GM19463 (cell line): Measurements from ENCODE around the gene DUS1L.
"Not testable (repeated sequence)": the region's sequence is repeated elsewhere in the genome, so short reads cannot be mapped to it uniquely, and the experiment has no call there.

Experiments used
- ATAC-seq: cut with Tn5 transposase; IDR thresholded peaks from one replicate; pipeline ENCODE4 v1.9.1; 2021; ENCODE audit warnings: mild to moderate bottlenecking, moderate library complexity; ENCODE audit not compliant: unreplicated experiment

Gene DUS1L

GRCh38 chr17:82045936-82046484, 19.6 kb downstream of the DUS1L start:
- no peak for ATAC-seq

GRCh38 chr17:82043507-82043906, 22.1 kb downstream of the DUS1L start:
- ATAC-seq = no peak

- ATAC-seq = no peak
Observed at GRCh38 chr17:82042649-82043048, 23.0 kb downstream of the DUS1L start.

- no peak for ATAC-seq
Observed at GRCh38 chr17:82041144-82041814, 24.3 kb downstream of the DUS1L start.

GRCh38 chr17:82039695-82040299, 25.8 kb downstream of the DUS1L start:
- ATAC-seq = no peak

GRCh38 chr17:82038796-82039409, 26.7 kb downstream of the DUS1L start:
- ATAC-seq = not testable (repeated sequence)

- no peak for ATAC-seq
Observed at GRCh38 chr17:82037889-82038195, 27.8 kb downstream of the DUS1L start.

GRCh38 chr17:82037092-82037888, 28.3 kb downstream of the DUS1L start, which contains the start of gene DCXR:
Gene DCXR, minus strand, starts transcription at chr17:82037697. Its CDS starts 15 bp downstream, at chr17:82037682.
- ATAC-seq = peak; percentile 88

GRCh38 chr17:82036634-82037091, 28.9 kb downstream of the DUS1L start:
- no peak for ATAC-seq

GRCh38 chr17:82035956-82036633, 29.5 kb downstream of the DUS1L start:
- no peak for ATAC-seq

GRCh38 chr17:82035488-82035887, 30.1 kb downstream of the DUS1L start:
- no peak for ATAC-seq

GRCh38 chr17:82034371-82035011, 31.1 kb downstream of the DUS1L start:
- no peak for ATAC-seq

GRCh38 chr17:82033359-82034085, 32.1 kb downstream of the DUS1L start:
- ATAC-seq = no peak

GRCh38 chr17:82031885-82032627, 33.5 kb downstream of the DUS1L start:
- no peak for ATAC-seq

- ATAC-seq = no peak
Observed at GRCh38 chr17:82031303-82031884, 34.2 kb downstream of the DUS1L start, which contains the start of gene RAC3. Gene RAC3, plus strand, starts transcription at chr17:82031678. Its CDS starts 84 bp downstream, at chr17:82031762.

GRCh38 chr17:82030470-82031302, 34.9 kb downstream of the DUS1L start:
- ATAC-seq = no peak

GRCh38 chr17:82029990-82030469, 35.6 kb downstream of the DUS1L start:
- no peak for ATAC-seq
